ENCODE results near the gene DLGAP1.

GRCh38 chr18:3554091-3554601, 901.0 kb downstream of the DLGAP1 start:
- no peak for TF ChIP-seq CTCF (IDR thresholded peaks at IDR 0.05)
- TF ChIP-seq POLR2A (IDR thresholded peaks at IDR 0.05; ENCODE audit: low read depth): no peak
